HT-29 (cell line): Measurements from ENCODE around the gene ZC3H7B. TPM values are rescaled to one million over a fixed set of nuclear protein-coding genes. Genes with fewer than 3 reads are reported as not detected.

ENCODE experiments used
- small RNA-seq: library from RNA; depleted of rRNA; stranded (forward); fragments of <200 nt; gene quantifications from one replicate; pipeline ENCODE3, GENCODE V24; 2014
- total RNA-seq: library from RNA; depleted of rRNA; stranded (reverse); fragments of >200 nt; shearing (Covaris generic); gene quantifications from 2 replicates; pipeline ENCODE4 v1.2.3, GENCODE V29; 2014; rRNA removed

ZC3H7B gene
- total RNA-seq, 1 experiment from 2014 or later: 40.9 TPM

Small RNA genes within 50 kb of the gene (small RNA-seq; reads per million reads assigned to genes)
- not detected for gene MIR6889
- gene RNU6-495P: not detected

Other genes with a start within 250 kb of the ZC3H7B start
- 24.0 and 31.6 TPM in 2 replicates for gene EP300, start 208.9 kb upstream of the ZC3H7B start, total RNA-seq
- 23.6 and 28.4 TPM in 2 replicates for gene L3MBTL2, start 96.2 kb upstream of the ZC3H7B start, total RNA-seq
- gene CHADL, start 60.6 kb upstream of the ZC3H7B start, total RNA-seq: 0.76 TPM in 1 of 2 replicates, not detected in the other
- 80.2 and 81.2 TPM in 2 replicates for gene RANGAP1, start 15.3 kb upstream of the ZC3H7B start, total RNA-seq
- 10.7 and 16.7 TPM in 2 replicates for gene TEF, start 80.4 kb downstream of the ZC3H7B start, total RNA-seq
- 25.1 and 26.6 TPM in 2 replicates for gene TOB2, start 145.3 kb downstream of the ZC3H7B start, total RNA-seq
- 64.1 and 69.5 TPM in 2 replicates for gene PHF5A, start 167.2 kb downstream of the ZC3H7B start, total RNA-seq
- gene ACO2, start 167.6 kb downstream of the ZC3H7B start, total RNA-seq: 48.3 and 52.1 TPM in 2 replicates
- gene POLR3H, start 242.9 kb downstream of the ZC3H7B start, total RNA-seq: 27.7 and 32.5 TPM in 2 replicates